HG03139 (cell line): ENCODE measurements around the gene TMBIM6.
A peak's percentile ranks its signal among the peaks of the same experiment; 100 is the strongest.
"Not testable (repeated sequence)": the region's sequence is repeated elsewhere in the genome, so short reads cannot be mapped to it uniquely, and the experiment has no call there.

ENCODE experiments used
- ATAC-seq: cut with Tn5 transposase; IDR thresholded peaks from one replicate; pipeline ENCODE4 v1.9.1; 2021; ENCODE audit not compliant: unreplicated experiment

TMBIM6 gene, protein sequence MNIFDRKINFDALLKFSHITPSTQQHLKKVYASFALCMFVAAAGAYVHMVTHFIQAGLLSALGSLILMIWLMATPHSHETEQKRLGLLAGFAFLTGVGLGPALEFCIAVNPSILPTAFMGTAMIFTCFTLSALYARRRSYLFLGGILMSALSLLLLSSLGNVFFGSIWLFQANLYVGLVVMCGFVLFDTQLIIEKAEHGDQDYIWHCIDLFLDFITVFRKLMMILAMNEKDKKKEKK

DNA sequence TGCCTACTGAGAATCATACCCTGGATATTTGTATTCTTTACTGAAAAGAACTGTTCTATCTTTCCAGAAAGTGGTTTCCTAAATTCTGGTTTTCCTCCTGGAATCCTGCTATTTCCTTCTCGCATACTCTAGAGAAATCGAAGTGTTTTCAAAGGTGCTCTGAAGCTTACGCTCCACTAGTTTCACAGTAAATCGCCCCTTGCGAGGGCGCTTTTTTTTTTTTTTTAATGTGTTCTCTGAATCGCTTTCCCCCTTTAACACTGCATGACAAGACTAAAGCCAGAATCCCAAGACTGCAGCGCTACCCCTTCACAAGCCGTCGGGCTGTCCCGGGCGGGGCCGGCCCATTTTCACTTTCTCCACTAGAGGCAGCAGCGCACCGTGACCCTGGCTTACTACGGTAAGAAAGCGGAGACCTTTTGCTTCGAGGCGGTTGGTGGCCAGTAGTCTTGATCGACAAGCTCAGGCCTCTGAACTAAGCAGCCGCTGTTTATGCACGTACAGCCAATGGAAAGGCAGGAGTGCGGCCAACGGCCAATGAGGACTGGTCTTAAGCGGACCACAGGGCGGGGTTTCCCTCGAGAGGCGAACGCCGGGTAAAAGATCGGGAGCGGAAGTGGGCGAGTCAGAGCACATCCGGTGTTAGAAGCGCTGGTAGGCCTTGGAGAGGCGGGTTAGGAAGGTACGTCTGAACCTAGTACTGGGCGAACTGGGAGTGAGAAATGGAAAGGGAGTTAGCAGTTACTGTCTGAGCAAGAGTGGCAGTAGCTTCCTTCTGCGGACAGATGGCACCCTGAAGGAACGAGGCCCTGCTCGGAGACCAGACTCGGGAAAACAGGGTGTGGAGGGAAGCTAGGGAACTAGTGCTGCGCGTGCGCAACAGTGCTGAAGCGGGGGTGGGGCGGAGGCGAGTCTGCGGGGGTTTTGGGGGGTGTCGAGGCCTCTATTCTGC lies at the start of gene TMBIM6:
Gene TMBIM6 (plus strand): TSS at position 628 of the 952 bp plus-strand sequence. CDS start 10,937 bp downstream, outside the sequence.
- peak; percentile 92 for ATAC-seq

DNA sequence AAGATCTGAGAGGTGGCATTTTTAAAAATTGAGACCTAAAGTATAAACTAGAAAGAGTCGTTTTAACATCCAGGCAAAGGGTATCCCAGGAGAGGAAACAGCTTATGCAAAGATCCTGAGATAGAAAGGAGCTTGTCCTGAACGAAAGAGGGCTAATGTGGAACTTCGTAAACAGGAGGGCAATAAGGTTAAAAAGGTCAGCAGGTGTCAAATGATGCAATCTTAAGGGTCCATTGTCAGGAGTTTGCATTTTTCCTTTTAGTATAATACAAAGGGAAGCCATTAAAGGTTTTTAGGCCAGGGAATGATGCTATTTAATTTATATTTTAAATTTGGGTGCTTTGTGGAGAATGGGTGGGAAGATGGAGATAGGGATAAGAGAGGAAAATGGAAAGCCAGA lies 48.5 kb upstream of the TMBIM6 start:
- ATAC-seq: no peak

DNA sequence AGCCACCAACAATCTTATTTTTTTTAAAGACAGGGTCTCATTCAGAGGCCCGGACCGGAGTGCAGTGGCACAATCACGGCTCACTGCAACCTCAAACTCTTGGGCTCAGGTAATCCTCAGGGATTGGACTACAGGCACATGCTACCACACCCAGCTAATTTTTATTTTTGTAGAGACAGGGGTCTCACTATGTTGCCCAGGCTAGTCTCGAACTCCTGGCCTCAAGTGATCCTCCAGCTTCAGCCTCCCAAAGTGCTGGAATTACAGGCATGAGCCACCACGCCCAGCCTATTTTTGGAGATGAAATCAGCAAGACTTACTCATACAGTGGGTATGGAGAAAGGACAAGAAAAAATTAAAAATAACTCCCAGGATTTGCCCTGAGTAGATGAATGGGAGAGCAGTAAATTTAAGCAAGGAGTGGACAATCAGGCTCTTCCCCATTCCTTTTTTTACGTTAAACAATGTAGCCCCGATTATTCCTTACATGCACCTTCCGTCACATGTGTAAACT lies 47.4 kb upstream of the TMBIM6 start:
- no peak for ATAC-seq

DNA sequence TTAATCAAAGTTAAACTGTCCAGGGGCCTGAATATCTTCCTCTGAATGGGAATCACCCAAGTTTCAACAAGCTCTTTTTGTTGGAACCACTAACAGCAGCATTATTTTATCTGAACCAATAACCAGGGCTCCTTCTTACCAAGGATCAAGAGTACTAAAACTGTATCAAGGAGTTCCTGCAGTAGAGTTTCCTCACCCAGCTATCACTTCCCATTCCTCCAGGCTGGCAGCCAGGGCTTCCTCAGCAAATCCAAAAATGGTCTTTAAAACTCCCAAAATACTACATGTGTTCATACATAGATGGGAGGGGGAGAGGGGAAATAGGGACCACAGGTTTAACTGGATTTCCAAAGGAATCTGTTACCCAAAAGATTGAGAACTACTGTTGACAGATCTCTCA lies 44.6 kb upstream of the TMBIM6 start:
- ATAC-seq: no peak

DNA sequence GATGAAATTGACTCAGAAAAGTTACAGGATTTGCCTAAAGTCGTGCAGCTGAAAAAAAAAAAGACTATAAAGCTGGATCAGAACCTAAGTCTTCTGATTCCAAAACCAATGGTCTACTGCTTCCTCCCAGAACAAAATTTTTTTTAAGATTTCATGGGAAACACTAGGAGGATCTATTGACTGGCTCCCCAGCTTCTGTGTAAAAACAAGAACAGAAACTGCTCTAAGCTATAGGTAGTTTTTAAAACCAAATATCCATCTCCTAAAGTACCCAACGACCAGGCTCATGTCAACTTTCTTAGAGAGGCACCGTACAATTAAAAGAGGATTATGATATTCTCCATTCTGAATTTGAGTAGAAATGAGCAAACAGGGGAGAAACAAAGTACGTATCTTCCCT lies 43.5 kb upstream of the TMBIM6 start:
- no peak for ATAC-seq

DNA sequence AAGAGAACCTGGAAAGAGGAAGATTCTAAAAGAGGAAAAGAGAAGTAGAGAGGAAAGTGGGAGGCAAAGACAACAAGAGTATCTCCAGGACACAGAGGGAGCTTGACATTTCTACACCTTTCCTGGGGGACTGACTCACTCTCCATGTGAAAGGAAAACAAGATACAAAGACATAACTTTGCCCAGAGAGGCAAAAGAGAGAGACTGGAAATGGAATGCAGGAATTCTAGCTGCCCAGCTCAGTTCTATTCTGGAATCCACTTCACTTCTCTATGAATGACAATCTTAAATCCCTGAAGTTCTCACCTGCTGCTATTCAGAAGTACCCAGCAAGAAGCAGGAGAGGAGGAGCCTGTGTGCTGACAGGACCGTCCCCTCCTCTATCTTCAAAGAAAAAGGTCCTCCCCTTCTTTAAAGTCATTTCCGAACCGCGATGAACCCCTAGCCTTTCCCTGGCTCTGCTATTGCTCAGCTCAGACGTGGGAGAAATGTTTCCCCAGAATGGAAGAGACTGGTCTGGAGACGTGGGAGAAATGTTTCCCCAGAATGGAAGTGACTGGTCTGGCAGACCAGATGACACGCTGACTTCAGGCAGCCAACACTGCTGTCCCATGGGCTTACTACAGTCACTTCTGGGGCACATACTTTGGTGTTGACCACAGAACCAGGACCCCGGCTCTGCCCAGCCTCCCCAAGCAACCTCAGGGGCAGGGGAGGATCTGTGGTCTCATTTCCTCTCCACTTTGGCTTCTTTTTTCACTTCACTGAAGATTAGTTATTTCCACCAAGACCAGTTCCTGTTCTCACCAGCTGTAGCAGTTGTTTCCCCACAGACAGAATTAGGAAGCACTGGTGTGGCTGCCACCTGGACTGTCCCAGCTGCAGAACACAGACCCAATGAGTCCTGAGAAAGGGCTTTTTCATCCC lies 42.5 kb upstream of the TMBIM6 start:
- peak; percentile 73 for ATAC-seq

DNA sequence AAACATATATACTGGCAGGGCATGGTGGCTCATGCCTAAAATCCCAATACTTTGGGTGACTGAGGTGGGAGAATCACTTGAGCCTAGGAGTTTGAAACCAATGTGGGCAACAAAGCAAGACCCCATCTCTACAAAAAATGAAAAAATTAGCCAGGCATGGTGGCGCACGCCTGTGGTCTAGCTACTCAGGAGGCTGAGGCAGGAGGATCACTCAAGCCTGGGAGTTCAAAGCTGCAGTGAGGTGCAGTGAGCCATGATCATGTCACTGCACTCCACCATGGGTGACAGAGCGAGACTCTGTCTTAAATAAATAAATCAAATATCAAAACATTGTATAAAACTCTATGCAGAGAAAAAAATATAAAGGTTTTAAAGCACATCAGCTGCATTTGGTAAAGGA lies 39.3 kb upstream of the TMBIM6 start:
- ATAC-seq: no peak

DNA sequence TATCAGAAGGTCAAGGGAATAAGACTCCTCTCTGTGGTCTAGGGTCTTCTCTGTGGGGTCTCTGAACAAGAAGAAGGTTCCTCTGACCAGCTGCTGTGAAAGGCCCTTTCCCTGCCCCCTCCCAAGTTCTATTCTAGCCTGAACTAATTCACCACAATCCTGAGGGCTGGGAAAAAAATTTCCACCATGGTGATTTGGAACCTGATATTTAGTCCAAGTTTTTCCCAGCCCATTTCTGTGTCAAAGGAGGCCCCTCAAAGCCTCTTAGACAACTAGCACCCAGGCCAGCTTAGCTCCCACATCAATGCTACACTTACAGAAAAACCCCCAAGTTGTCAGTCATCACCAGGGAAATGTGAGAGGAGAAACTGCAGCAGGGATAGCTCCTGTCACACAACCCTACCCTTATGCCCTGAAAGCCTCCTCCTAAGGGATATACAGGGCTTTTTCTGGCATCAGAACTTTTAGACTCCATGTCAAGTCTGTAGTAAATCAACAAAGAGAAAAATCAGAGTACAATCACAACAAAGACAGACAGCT lies 38.6 kb upstream of the TMBIM6 start:
- ATAC-seq: no peak

DNA sequence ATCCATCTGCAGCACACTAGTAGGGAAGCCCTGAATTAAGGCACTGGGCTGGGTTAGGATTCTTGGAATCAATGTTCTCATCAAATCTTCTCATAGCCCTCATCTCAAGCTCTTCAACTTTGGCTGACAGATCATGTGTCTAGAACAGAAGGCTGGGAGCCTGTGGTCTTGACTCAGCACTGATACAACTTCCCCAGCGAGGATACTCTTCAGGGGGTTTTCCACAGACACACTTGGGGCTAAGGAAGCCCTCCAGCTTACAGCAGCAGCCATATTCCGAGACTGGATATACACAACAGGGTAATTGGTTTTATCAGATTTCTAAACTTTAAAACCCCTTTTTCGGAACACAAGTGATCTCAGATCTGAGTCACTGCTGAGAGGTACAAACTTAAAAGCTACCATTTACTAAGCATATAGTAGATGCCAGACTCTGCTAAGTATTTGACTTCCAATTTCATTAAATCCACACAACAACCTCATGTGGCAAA lies 37.7 kb upstream of the TMBIM6 start:
- ATAC-seq: no peak

DNA sequence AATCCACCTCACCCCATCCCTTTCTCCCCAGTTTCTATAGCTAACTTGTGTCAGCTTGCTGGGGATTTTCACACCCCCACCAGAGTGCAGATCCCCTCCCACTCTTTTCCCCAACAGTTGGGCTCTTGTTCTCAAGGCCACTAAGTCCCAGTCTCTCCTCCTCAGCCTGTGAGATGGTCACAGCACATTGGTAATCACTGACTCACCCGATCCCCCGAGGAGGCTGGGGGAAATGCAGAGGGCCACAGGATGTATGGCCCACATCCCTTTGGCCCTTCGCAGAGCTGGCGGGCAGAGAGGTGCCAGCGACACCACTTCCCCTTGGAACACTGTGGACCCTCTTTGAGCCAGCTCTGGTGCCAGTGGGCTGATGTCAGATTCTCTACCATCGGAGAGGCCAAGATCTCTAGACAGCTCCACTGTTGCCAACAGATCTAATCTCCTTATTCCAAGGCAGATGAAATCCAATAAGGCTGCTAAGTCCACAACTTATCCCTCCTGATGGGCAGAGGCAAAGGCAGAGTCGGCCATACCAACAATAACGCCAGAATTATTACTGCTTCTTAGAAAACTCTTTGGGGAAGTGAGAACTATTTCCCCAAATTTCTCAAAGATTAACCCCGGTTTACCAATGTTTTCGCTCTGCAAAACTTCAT lies 35.8 kb upstream of the TMBIM6 start:
- ATAC-seq: no peak

DNA sequence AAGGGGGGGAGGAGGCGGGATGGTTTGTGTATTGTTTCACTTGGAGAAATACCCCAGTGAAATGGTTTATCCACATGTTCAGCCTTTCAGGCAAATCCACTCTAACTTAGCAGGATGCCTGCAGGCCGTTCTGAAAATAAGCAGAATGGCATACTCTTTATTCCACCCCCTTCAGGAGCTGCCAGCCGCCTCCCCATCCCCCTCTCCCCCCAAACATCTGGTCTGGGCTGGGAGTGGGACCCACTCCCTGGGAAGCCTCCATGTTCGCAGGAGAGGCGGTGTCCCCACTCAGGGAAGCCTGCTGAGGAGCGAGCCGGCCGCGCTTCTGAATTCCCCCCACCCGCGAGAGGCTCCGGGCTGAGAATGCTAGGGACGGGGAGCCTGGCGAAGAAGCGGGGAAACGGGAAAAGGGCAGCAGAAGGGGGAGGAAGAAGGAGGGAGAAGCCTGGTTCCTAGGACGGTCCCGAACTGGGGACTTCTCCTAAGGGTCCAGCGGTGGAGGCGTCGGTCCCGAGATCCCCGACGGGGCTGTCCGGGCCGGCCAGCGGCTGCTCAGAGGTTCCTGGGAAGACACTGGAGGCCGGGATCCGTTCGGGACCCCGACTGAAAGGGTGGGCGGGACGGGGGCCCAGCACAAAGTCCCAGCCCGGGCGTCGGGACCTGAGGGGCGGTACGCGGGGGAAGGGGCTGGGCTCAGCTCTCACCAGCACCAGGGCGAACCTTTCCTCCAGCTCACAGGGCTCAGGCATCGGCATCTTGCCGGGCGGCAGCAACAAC lies 34.8 kb upstream of the TMBIM6 start:
- ATAC-seq: no peak

DNA sequence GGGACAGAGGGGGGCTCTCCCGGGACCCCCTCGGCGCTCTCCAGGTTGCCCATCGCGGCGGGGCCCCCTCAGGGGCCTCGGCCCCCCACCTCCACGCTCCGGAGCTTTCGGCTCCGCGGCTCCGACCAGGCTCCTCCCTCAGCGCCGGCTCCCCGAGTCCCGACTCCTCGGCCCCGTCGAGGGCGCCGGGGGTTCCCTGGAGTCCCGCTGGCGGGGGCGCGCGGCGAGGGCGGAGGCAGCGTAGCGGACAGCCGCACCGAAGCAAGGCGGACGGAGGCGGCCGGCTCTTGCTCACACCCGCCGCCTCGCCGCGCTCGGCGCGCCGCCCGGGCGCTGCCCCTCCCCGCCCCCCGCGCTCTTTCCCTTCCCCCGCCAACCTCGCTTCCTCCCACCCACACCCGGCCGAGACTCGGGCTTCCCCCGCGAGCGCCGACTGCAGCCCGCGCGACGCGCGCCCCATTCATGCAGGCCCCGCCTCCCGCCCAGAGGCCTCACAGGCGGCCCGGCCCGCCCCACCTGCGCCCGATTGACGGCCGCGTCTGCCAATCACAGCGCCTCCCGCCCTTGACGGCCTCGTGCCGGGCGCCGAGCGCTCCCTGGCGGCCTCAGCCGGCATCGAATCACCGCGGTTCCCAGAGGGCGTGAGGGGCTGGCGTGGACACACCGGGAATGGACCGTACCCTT lies 34.1 kb upstream of the TMBIM6 start, which contains the start of gene FMNL3:
Gene FMNL3 (minus strand): TSS at position 278 of the 684 bp plus-strand sequence. CDS start 225 bp downstream, at position 53.
- ATAC-seq: peak; percentile 80

DNA sequence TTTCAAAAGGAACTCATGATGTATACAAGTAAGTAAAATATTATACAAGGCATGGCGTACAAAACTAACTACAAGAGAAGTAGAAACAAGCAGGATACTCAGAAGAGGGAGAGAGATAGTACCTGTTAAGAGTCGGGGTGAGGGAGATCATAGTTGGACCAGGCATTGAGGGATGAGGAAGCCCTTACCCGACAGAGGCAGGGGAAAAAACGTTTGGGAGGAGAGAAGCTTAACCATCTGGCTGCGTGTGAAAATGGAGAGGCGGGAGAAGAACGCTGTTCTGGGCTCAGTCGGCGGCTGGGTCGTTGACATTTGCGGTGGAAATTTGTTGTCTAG lies 33.6 kb upstream of the TMBIM6 start:
- no peak for ATAC-seq

DNA sequence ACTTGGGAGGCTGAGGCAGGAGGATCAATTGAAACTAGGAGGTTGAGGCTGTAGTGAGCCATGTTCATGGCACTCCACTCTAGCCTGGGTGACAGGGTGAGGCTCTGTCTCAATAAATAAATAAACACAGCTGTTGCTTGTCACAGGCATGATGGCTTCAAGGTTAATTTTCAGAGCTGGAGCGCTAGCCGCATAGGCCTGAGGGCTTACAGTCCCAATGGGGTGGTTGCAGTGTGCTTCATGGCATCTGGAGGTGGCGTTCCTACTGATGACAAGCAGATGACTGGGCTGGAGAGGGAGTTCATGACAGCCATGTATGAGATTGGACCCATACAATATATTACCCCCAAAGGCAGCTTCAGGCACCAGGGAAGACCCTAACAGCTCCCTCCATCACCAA lies 32.5 kb upstream of the TMBIM6 start:
- ATAC-seq: no peak

DNA sequence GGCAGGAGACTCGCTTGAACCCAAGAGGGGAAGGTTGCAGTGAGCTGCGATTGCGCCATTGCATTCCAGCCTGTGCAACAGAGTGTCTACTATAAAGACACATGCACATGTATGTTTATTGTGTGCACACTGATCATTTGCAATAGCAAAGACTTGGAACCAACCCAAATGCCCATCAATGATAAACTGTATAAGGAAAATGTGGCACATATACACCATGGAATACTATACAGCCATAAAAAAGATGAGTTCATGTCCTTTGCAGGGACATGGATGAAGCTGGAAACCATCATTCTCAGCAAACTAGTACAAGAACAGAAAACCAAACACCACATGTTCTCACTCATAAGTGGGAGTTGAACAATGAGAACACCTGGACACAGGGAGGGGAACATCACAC lies 27.4 kb upstream of the TMBIM6 start:
- not testable (repeated sequence) for ATAC-seq

DNA sequence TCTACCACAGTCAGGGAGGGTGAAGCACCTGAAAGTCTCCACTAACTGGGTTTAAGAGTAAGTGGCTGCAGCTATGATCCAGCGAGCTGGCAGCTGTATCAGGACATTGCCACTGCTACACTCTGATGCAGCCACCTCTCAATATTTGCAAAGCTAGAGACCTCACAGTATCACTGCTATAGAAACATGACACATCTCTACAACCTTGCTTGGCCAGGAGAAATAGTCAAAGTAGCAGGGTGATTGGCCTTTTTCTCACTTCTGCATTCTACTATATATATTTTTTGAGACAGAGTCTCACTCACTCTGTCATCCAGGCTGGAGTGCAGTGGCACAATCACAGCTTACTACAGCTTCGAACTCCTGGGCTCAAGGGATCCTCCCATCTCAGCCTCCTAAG lies 24.8 kb upstream of the TMBIM6 start:
- no peak for ATAC-seq

DNA sequence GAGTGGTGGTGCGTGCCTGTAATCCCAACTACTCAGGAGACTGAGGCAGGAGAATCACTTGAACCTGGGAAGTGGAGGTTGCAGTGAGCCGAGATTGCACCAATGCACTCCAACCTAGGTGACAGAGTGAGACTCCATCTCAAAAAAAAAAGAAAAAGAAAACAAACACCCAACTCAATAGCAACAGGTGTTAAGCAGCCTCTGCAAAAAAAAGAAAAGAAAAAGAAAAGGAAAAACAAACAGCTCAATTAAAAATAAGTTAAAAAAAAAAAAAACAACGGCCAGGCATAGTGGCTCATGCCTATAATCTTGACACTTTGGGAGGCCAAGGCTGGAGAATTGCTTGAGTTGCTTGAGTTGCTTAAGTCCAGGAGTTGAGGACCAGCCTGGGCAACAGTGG lies 23.6 kb upstream of the TMBIM6 start:
- not testable (repeated sequence) for ATAC-seq

DNA sequence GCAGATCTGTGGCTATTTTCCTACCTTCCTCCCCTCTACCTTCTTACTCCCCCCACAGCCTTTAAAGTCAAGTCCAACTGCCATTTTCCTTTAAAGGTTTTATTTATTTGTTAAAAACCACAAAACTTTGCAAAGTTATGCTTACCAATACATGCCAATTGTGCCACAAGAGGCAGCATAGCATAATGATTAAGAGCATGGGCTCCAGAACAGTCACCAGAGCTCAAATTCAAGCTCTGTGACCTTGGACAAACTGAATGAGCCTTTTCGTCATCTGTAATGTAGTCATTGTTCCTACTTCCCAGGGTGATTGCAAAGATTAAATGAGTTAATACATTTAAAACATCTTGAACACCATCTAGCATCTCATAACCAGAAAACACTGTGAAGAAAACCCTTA lies 21.1 kb upstream of the TMBIM6 start:
- no peak for ATAC-seq

DNA sequence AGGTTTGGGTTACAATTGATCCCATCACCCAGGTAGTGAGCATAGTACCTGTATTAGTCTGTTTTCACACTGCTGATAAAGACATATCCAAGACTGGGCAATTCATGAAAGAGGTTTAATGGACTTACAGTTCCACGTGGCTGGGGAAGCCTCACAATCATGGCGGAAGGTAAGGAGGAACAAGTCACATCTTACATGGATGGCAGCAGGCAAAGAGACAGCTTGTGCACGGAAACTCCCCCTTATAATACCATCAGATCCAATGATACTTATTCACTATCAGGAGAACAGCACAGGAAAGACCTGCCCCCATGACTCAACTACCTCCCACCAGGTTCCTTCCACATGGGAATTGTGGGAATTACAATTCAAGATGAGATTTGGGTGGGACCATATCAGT lies 20.0 kb upstream of the TMBIM6 start:
- ATAC-seq: not testable (repeated sequence)
